A172 (cell line): ENCODE data around the gene POU2AF1. TPM values are rescaled to one million over a fixed set of nuclear protein-coding genes. Genes with fewer than 3 reads are reported as not detected.

Experiments used
- DNase-seq: peaks from one replicate; pipeline ENCODE4 v3.0.0-alpha.2; 2015; ENCODE audit warnings: low spot score
- total RNA-seq: library from RNA; depleted of rRNA; stranded (reverse); fragments of >200 nt; shearing (Covaris generic); gene quantifications from 2 replicates; pipeline ENCODE4 v1.2.3, GENCODE V29; 2014

POU2AF1 gene
- total RNA-seq, 1 experiment from 2014 or later: not detected

DNA sequence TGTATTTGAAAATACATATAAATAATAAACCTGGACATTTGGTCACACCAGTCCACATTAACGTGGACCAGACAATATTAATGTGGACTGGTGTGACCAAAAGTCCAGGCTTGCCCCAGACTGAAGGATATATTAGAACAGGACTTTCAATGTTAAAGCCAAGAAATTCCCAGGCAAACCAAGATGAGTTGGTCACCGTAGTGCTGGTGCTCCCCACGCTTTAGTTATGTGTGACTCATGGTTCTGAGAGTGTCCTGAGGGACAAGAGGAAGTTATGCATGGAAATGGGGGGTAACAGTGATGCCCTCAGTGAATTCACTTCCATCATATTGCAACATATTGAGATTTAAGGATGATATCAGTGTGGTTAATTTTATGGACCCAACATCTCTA, 31.4 kb downstream of the POU2AF1 start:
- peak; percentile 6 for DNase-seq

DNA sequence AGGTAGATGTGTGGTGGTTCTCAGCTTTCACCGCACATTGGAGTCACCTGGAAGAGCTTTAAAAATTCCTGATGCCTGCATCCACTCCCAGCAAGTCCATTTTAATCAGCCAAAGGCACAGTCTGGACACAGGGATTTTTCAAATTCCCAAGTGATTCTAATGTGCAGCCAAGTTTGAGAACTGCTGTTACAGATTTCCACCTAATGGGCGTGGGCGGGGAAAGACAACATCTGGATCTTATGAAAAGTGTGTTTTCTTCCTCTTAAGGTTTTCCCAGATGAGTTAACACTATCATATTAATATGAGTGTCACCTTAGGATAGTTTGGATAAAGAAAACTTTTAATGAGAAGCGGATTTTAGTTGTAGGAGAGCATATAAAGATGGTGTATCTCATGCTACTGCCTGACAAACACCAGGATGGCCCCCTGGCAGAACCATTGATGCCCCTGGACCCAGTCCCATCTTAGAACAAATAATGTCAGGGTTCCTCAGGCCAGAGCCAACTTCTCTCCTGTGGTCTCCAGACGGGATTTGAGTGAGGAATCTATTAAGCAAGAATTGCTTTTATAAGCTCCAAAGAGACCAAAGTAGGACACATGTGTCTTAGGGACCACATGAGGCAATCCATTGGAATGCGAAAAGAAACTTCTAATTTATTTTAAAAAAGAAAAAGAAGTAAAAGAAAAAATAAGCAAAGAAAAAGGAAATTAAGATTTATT, 31.9 kb downstream of the POU2AF1 start:
- no peak for DNase-seq

GRCh38 chr11:111344032-111344431, 35.0 kb downstream of the POU2AF1 start:
- peak; percentile 26 for DNase-seq

DNA sequence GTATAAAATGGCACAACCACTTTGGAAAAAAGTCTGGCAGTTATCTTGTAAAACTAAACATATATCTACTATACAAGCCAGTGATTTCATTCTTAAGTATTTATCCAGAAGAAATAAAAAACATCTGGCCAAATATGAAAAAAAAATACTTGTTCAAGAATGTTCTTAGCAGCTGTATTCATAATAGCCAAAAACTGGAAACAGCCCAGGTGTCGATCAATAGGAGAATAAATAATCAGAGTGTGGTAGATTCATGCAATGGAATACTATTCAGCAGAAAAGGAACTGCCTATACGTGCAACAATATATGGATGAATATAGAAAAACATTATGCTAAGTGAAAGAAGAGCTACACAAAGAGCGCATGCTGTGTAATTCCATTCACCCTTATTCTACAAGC, 36.7 kb downstream of the POU2AF1 start:
- no peak for DNase-seq

DNA sequence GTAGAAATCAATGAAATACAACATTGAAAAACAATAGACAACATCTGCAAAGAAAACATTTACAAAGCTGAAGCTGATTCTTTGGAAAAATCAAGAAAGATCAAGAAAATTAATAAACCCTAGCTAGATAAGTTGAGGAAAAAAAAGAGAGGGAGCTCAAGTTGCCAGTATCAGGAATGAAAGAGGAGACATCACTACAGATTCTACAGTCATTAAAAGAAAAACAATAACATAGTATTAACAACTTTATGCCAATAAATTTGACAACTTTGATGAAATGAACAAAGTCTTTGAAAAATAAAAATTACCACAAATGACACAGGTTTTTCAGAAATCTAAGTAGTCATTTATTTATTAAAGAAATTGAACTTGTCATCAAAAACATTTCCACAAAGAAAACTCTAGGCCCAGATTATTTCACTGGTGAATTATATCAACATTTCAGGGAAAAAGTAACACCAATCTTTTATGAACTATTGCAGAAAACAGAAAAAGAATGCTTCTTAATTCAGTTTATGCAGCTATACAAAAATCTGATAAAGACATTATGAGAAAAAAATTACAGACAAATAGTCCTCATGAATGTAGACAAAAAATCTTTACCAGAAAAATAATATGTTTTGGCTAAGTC, 39.2 kb downstream of the POU2AF1 start:
- DNase-seq: no peak

DNA sequence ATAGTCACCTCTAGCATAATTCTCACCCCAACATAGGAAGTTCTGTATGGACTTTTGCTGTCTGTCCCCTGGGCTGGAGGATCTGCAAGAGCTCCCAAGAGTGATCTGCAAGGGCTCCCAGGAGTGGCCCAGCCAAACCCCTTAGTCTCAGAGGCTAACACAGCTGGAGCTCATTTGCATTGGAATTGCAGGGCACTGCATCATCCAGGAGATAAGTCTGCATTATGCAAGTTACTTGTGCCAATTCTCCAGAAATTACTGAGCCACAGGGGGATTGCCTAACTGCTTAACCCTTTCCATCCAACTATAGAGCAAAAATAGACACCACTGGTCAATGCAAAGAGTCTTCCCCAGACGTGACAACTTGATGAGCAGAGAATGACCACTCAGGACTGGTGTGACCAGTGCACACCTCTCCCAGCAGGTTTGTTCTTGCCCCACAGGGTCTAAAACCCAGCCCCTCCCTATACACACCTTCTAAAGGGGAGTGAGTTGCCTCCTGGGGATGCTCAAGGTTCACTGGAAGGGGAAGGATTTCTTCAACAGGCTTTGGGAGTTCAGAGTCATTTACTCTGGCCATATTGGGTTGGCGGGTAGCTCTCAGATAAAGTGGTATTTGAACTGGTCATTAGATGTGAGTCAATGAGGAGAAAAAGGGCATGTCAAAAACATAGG, 42.4 kb downstream of the POU2AF1 start:
- no peak for DNase-seq

DNA sequence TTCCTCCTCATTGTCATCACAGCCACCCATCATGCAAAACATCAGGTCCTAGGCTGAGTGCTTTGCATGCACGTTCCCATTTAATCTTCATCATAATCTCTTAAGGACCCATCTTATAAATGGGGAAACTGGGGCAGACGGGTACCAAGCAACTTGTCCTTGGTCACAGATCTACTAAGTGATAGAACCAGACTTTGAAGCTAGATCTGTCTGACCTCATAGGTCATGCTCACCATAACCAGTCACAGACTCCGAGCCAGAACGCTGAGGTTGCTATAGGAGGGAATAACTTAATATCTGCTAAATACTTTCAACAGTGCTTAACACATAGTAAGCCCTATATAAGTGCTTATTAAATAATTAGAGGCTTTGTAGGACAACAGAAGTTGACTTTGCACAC, 43.0 kb downstream of the POU2AF1 start:
- no peak for DNase-seq

- no peak for DNase-seq
Observed at GRCh38 chr11:111335549-111335948, 43.5 kb downstream of the POU2AF1 start.

DNA sequence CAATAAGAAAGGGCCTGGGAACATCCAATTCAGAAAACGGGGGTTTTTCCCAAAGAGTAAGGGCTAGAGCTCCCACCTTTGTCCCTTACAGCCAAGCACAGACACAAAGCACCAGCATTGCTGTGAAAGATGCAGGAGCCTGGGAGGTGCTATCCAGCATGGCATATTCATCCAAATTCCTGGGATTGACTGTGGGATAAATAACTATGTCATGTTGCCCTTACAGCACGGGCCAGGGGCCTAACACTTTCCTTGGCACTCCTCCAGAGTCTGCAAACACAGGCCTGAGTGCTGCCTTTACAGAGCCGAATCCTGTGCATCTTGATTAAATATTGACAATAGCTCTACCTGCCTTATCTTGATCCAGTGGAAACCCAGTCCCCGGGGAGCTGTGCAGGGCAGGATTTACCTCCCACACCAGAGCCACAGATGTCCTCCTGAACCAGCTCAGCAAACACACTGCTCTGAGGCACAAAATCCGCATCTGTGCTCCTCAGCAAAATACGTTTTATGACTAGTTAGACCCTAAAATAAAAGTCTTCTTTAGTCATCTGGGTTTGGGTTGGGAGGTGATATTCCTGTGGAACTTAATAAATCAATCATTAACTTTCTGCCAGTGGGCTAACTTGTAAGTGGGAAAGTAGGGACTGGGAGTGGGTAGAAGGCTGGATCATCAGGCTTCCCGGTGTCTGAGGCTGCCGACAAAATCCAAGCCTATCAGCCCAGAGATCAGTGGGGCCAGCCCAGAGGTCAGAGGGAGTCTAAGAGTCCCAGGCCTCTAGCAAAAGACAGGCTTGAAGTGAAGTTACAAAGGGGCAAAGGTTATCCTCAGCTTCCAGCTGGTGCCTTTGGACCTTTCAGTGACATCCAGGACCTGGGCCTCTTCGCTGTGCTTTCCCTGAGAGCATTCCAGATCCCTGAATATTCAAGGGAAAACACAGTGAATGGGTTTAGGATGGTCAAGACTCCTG, 44.3 kb downstream of the POU2AF1 start:
- no peak for DNase-seq

- no peak for DNase-seq
Observed at GRCh38 chr11:111331711-111332479, 47.2 kb downstream of the POU2AF1 start.

DNA sequence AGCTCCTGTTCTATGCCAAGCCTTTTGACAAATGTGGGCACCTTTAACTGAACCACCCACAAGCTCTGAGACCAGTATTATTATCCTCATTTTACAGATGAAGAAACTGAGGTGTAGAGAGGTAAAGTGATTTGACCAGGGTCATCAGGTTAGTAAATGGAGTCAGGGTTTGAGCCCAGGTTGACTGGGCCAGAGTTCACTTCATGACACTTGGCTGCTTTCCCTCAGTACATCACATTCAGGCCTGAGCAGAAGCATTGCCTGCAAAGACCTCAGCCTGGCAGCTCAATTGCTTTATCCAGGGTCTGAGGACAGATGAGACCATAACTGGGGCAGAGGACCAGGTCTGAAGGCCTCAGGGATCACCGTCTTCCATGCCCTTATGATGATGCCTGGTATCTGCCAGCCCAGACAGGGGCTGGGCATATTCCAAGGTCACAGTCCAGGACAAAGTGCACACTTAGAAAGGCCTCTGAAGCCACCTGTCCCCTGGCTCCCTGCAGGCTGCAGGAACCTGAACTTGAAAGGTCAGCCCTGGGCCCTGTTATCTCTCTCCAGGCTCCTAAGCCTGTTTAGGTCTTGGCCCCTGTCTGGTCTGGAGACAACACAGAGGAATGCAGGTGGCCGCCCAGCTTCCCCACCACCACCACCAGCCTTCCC, 48.7 kb downstream of the POU2AF1 start:
- DNase-seq: no peak

DNA sequence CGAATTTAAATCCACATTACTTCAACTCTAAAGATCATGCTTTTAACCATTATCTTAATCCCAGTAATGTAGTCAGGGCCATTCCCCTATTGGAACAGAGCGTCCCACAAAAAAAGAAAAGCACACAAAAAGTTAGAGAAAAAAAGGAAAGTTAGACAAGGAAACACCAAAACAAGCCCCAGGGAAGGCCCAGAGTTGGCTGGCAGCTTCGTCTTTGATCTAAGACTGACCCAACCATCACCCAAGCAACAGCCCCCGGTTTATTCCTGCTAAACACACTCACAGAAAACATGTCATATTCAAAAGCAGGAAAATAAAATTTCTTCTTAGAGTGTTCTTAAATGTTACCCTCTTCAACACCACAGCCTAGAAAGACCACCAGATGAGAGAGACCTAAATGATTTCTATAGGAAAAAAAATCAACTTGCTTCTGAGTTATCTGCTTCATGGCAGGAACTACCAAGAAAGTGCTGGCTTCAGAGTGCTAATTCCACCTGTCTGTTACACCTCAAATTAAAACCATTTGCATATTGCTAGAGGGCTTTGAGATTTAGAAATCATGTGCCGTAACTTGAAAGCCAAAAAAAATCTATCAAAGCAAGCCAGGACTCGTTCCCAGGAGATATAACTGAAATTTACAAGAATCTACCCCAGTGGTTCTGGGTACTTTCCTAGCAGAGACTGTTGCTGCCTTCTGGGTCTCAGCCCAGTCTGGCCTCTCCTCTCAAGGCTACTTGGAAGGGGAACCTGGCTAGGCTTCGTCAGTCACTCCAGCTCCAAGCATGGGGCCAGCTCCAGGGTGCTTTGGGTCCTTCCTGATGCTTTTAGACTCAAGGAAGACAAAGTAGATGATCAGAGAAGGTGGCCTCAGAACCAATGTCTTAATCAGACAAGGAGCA, 49.5 kb downstream of the POU2AF1 start:
- DNase-seq: no peak

DNA sequence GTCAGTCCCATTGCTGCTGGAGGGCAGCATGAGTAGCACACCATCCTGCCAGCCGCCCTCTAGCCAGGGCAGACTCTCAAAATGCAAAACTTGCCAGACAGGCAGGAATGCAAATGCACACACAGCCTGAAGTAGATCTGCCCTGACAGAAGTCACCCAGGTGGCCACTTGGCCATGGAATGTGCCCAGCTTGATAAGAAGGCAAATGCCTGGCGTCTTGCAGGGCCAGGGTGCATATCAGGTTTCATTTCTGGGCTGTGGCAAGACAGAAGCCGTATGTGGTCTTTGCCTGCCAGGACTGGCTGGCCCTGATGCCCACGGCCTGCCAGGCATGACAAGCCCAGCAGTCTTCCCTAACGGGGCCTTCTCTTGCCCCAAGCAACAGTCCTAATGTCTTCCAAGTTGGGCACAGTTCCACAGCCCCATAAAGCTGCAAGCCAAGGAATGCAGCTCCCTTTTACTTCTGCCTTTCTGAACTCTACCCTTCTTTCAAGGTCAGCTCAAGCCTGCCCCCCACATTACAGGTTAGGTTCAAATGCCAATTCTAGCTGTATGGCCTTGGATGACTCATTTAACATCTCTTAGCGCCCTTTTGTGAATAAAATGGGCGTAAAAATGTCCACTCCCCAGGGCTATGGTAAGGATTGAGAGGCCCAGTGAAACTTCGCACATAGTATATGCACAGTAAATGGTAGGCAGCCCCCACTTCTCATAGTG, 51.0 kb downstream of the POU2AF1 start:
- no peak for DNase-seq

GRCh38 chr11:111326824-111327223, 52.3 kb downstream of the POU2AF1 start:
- no peak for DNase-seq

DNA sequence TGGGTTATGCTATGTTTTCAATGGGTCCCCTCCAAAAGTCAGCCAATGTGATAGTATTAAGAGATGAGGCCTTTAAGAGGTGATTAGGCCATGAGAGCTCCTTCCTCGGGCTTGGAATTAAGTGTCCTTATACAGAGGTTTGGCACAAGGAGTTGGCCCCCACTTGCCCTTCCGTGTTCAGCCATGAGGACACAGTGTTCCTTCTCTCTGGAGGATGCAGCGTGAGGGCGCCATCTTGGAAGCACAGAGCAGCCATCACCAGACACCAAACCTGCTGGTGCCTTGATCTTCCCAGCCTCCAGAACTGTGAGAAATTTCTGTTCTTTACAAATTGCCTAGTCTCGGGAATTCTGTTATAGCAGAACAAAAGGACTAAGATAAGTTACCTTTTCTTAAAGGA, 53.8 kb downstream of the POU2AF1 start:
- DNase-seq: no peak

DNA sequence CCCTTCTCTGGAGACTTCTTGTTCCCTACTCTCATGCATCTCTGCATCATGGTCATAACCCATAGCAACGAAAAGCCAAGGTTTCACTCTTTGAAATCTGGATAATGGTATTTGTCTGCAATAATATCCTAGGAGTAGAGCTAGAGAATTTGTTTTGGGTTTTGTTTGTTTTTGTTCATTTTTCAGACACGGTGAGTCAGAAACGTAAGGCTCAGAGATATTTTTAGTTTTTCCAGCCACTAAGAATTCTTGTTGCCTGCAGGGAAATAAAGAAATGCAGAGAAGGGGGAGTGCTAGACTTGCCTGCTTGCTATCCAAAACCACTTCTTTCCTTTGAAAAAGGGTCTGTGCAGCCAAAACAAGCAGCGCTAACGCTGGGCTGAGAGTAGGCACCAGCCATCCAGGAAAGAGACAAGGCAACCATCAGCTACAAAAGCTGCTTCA, 54.8 kb downstream of the POU2AF1 start:
- DNase-seq: no peak

GRCh38 chr11:111322534-111322933, 56.5 kb downstream of the POU2AF1 start:
- DNase-seq: no peak

GRCh38 chr11:111320728-111321568, 58.1 kb downstream of the POU2AF1 start:
- no peak for DNase-seq
